ENCODE results near the gene LDLRAD3.

DNA sequence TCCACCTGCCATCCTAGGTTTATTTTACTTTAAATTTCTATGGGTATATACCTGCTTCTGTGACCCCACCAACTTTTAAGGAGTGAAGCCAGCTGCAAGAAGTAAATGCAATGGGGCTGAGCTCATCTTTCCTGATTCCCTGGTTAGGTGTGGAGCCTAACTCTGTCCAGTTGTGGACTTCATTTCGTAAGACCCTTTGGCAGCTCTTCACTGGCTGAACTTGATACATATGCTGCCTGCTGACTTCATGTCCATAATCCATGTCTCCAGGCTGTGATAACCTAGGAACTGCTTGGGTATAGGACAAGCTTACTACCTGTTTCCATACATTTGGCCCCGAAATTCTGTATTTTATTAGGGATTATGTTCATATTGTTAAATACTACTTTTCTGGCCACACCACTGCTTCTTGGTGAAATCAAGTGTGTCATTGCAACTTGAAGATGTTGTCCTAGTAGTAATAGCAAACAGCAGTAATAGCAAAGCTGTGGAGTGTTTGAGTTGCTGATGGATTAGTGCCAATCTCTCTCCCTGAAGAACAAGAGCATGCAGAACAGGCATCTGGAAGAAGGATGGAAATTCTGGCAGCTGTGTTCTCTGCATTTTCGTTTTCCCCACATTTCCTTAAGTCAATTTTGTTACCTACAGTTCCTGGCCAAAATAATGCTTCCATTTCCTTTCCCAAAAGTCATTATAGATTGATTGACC is 31.2 kb downstream of the LDLRAD3 start:
- TF ChIP-seq, protein P1, sequence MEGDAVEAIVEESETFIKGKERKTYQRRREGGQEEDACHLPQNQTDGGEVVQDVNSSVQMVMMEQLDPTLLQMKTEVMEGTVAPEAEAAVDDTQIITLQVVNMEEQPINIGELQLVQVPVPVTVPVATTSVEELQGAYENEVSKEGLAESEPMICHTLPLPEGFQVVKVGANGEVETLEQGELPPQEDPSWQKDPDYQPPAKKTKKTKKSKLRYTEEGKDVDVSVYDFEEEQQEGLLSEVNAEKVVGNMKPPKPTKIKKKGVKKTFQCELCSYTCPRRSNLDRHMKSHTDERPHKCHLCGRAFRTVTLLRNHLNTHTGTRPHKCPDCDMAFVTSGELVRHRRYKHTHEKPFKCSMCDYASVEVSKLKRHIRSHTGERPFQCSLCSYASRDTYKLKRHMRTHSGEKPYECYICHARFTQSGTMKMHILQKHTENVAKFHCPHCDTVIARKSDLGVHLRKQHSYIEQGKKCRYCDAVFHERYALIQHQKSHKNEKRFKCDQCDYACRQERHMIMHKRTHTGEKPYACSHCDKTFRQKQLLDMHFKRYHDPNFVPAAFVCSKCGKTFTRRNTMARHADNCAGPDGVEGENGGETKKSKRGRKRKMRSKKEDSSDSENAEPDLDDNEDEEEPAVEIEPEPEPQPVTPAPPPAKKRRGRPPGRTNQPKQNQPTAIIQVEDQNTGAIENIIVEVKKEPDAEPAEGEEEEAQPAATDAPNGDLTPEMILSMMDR (IDR thresholded peaks at IDR 0.05): no peak
- no peak for TF ChIP-seq ZFX (IDR thresholded peaks at IDR 0.05; ENCODE audit: borderline replicate concordance)

All from 22Rv1 (cell line).